Upper lobe of left lung (tissue), 4 donors: ENCODE measurements around the gene RASA1.

ENCODE experiments used
- EP300 ChIP-seq, 4 donors: sonication (generic); formaldehyde crosslinking; IDR thresholded peaks; one replicate each; pipeline ENCODE4 v1.5.1; 2017; ENCODE audit warnings: antibody characterized with exemption in 4 of 4, control low read depth in 2 of 4
- POLR2A ChIP-seq, 4 donors: fragments of 450-650 bp; IDR thresholded peaks; one replicate each; pipeline ENCODE4 v1.5.1; 2016 to 2017; ENCODE audit warnings: antibody characterized with exemption in 4 of 4, mild to moderate bottlenecking in 2 of 4

DNA sequence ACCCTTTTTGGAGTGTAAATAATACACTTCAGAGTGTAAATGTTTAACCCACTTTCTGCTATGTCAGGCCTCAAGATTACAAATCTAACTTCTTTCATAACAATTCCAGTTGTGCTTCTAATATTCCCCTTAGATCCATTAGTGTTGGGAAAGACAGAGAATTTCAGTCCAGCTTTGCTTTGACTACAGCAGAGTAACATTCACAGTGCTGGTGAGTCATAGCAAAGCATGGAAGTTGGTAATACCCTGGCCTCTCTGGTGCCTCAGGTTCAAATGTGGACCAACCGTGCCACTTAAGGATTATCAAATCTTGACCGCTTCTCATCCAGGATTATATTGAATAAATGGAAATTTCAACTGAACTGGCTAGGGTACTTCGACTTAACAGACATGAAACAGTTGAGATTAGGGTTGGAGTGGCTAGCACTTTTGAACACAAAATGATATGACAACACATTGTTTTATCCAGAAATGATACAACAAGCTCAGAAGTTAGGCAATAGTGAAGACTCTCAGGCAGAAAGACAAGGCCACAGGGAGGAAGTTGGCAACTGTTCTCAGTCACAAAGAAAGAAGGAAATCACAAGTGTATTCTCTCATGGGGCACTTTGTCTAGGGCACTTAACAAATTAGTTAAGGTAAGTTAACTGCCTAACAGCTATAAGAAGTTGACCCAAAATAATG is 24.4 kb upstream of the RASA1 start:
- TF ChIP-seq POLR2A (IDR thresholded peaks at IDR 0.05) = no peak
- TF ChIP-seq EP300 (IDR thresholded peaks at IDR 0.05) = no peak
